Epithelial cell of alveolus of lung (primary cell): ENCODE data around the gene TTC9B. TPM values are rescaled to one million over a fixed set of nuclear protein-coding genes. Genes with fewer than 3 reads are reported as not detected.

Source experiments
- total RNA-seq: library from RNA; depleted of rRNA; stranded (reverse); fragments of >200 nt; gene quantifications from 2 replicates; pipeline ENCODE4 v1.2.1, GENCODE V29; 2015

TTC9B gene
- total RNA-seq, result 0.08 TPM in 1 of 2 replicates, not detected in the other

DNA sequence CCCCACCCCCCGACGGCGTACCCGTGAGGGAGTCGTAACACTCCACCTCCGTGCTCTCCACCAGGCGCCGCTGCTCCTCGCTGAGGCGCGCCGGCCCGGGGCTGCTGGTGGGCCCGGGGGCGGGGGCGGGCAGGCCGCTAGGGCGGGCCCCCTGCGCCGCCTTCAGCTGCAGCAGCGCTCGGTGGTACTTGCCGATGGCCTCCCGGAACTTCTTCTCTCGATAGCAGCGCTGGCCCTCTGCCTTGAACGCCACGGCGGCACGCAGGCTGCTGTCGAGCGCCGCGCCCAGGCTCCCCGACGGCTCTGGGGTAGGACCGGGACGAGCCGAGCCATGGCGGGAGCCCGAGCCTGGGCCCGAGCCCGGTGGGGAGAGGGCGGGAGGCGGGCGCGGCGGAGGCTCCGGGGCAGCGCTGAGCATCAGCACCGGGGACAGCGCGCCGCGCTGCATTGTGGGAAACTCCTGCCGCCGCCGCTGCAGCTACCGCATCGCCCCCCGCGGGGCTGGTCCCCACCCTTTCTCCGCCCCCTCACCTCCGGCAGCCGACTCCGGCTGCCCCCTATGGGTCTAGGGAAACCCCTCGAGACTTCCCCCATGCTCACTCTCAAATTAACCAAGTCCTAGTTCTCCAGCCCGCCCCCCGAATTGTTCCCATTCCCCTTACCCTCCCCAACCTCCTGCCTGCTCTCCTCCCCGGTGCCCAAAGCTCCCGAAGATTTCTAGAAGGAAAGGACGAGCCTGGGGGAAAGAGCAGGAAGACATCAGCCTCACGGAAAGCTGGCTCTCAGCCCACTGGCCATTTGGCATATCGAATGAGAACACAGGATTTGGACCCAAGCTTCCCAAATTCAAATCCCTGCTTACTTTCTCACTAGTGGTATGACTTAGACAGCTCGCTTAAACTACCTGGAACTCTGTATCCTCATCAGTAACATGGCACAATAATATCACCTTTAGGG is at the start of gene TTC9B:
TTC9B (minus strand) TSS at position 451 of the 957 bp plus-strand sequence; CDS start at position 448, 3 bp downstream.

DNA sequence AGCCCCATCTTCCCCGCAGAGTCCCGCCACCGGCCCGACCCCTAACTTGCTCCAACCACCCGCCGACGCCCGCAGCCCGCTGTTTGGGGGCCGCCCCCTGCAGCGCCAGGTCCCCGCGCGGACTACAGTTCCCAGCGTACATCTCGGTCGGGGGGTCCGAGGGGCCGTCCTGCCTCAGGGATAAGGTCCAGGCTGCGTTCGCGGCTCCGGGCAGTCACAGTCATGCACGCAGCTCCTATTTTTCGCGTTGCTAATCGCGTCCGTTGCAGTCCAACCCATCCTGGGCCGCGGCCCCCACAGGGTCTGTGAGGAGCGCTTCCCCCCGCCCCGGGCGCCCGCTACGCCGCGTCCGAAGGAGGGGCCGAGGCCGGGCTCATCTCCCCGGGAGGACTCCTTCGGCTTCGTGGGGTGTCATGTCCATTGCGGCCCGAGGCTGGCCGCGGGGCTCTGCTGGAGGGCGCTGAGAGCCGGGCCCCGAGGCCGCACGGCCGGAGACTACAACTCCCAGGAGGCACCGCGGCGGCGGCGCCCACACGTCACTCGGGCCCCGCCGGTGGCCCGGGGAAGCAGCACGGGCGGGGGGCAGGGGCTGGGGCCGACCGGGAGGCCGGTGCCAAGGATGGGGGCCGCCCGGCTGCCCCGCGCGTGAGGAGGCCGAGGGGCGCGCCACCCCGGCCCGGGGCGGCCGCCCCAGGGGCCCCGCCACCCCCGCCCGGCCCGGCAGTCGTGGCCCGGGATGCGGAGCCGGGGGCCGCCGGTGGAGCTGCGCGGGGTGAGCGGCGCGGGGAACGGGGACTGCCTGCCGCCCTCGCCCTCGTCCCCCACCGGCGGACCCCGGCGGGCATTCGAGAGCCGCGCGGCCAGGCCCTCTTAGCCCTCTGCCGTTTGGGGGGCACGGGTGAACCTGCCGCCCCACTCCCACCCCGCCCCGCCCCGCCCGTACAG is 27.0 kb downstream of the TTC9B start, which contains the start of gene MAP3K10:
MAP3K10 (plus strand) TSS at position 536 of the 945 bp plus-strand sequence. CDS start 606 bp downstream, outside the sequence.

Other genes with a start within 250 kb of the TTC9B start
- 95.4 and 153 TPM in 2 replicates for gene PSMC4, start 247.2 kb downstream of the TTC9B start, total RNA-seq
- 3.8 and 4.5 TPM in 2 replicates for gene ZNF546, start 221.3 kb downstream of the TTC9B start, total RNA-seq
- 2.7 and 16.2 TPM in 2 replicates for gene ZNF780B, start 162.2 kb downstream of the TTC9B start, total RNA-seq
- 5.9 and 34.6 TPM in 2 replicates for gene ZNF780A, start 127.4 kb downstream of the TTC9B start, total RNA-seq
- 6.2 and 9.4 TPM in 2 replicates for gene MAP3K10, start 27.0 kb downstream of the TTC9B start, total RNA-seq
- 0.39 and 1.0 TPM in 2 replicates for gene CCNP, start 8.3 kb upstream of the TTC9B start, total RNA-seq
- 74.0 and 93.8 TPM in 2 replicates for gene AKT2, start 67.0 kb upstream of the TTC9B start, total RNA-seq
- gene C19orf47, start 130.0 kb upstream of the TTC9B start, total RNA-seq, result 18.4 and 24.8 TPM in 2 replicates
- gene PLD3, start 130.3 kb upstream of the TTC9B start, total RNA-seq, result 469 and 698 TPM in 2 replicates
- under 0.01 TPM in 1 of 2 replicates, not detected in the other for gene HIPK4, start 171.8 kb upstream of the TTC9B start, total RNA-seq
- gene PRX, start 195.0 kb upstream of the TTC9B start, total RNA-seq, result 2.3 and 2.9 TPM in 2 replicates
- gene SERTAD1, start 207.6 kb upstream of the TTC9B start, total RNA-seq, result 8.5 and 35.7 TPM in 2 replicates
- 17.0 and 21.5 TPM in 2 replicates for gene SERTAD3, start 226.0 kb upstream of the TTC9B start, total RNA-seq
- 95.0 and 97.1 TPM in 2 replicates for gene BLVRB, start 247.4 kb upstream of the TTC9B start, total RNA-seq
- gene SPTBN4, start 248.6 kb upstream of the TTC9B start, total RNA-seq, result 0.24 and 1.2 TPM in 2 replicates